GM20431 (cell line): Measurements from ENCODE around the gene A1BG.
"Not testable (repeated sequence)": the region's sequence is repeated elsewhere in the genome, so short reads cannot be mapped to it uniquely, and the experiment has no call there.

Experiments
- in situ Hi-C: fragments of 300-500 bp; cut with MseI, MboI; formaldehyde crosslinking; loops from one replicate; pipeline ENCODE4 v1.15.0; 2020; ENCODE audit warnings: low sequenced_read_pairs; ENCODE audit not compliant: unreplicated experiment

Gene A1BG

DNA sequence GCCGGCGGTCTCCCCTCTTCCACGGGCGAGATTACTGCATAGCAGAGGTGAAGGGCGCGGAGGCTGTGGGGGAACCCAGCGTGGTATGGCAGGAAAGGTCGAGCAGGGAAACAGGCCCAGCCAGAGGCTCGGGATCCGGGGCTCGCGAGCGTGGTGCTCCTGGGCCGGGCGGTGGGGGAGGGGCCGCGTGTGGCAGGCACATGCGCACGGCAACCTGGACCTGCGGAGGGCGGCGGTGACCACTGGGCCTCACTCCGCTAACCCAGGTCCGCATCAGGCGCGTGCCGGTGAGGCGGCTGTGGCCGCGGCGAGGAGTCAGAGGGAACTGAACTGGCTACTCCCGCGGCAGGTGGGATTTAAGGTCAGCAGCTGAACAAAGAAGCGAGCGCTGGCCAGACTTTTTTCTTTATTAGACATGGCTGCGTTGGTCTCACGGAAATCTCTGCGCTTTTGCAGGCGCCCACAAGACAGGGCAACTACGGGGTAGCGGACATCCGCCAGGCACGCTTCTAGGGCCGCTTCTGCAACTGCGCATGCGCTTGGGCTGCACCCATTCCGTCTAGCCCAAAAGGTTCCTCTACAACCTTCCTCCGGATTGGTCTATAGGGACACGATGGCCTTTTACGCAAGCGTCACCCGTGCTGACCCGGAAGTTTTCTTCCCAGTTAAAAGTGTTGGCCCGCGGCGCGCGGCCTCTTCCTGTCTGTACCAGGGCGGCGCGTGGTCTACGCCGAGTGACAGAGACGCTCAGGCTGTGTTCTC, 33.5 kb upstream of the A1BG start, which contains the start of gene RPS5:
Gene RPS5, plus strand, starts transcription at position 694 of the 762 bp plus-strand sequence. CDS start 869 bp downstream, outside the sequence.
- in situ Hi-C loops: no loop called here

DNA sequence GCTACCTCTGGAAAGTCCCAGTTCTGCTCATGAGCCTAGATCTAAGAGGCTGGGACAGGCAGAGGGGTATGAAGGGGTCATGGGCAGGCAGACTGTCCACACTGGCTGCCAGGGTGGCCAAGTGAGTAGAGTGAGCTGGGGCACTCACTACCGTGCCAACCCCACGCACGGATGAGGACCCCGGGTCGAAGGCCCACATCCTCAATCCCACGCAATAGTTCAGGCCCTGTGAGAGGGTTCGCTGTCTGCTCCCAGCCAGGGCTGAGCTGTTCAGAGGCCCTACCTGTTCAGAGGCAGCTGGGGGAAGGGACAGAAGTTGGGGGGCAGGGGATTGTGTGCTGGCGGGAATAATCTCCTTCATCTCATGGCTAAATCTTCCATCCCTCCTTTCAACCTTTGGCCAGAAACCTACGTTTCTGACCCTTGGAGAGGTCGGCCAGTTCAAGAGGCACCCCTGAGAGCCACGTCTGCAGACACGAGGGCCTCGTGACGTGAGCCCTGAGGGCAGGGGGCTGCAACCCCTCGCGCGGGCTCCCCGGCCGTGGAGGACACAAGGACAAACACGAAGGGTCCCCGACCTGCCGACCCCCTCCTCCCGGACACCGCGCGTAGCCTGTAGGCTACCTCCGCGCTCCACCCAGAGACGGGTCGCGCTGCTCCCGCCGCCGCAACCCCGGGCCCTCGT, 32.7 kb upstream of the A1BG start:
- in situ Hi-C loops: no loop called here

DNA sequence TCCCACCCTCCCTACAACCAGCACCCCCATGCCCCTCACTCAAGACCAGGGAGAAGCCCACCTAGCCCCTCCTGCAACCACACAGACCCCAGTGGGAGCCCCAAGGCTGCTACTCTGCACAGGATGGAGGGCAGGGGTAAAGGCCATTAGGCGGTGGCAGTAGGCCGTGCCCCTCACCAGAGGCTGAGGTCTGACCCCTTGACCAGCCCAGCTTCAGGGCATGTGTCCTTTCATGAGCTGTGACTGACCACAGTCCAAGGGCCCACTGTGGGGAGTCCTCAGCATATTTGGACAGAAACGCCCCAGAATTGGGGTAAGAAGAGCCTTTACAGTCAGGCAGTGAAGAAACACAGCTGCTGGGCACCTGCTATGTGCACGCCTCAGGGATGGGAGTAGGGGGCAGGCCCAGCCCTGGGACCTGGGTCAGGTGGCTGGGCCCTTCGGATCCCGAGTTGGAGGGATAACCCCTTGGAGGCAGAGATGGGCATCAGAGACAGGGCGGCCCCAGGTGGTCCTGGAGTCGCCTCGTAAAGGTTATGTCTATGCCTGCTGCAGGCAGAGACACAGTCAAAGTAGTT, 32.1 kb upstream of the A1BG start:
- in situ Hi-C loops: no loop called here

DNA sequence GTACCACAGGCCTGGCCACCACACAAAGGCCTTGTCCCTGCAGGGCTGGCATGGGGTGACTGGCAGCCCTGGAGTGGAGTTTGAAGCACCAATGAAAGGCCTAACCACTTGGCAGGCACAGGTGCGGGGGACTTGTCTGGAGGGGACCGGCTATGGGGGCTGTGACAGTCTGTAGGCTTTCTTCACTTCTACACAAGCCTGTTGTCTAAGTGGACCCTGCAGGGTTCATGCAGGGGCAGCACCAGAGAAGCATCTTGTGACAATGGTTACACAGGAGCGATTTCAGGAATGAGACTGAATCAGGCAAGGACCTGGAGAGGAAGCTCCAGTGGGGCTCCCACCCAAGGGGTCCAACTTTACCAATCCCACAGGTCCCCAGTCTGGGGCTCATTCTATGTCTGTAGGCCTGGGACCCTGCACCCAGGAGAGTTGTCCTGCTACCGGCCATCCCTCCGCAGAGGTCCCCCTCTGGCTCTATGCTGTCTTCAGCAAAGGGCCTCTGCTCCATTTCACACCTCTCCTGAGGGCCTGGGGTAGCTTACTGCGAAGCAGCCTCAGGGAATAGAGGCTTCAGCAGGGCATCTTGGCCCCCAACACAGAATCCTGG, 29.8 kb upstream of the A1BG start:
- in situ Hi-C loops: no loop called here

DNA sequence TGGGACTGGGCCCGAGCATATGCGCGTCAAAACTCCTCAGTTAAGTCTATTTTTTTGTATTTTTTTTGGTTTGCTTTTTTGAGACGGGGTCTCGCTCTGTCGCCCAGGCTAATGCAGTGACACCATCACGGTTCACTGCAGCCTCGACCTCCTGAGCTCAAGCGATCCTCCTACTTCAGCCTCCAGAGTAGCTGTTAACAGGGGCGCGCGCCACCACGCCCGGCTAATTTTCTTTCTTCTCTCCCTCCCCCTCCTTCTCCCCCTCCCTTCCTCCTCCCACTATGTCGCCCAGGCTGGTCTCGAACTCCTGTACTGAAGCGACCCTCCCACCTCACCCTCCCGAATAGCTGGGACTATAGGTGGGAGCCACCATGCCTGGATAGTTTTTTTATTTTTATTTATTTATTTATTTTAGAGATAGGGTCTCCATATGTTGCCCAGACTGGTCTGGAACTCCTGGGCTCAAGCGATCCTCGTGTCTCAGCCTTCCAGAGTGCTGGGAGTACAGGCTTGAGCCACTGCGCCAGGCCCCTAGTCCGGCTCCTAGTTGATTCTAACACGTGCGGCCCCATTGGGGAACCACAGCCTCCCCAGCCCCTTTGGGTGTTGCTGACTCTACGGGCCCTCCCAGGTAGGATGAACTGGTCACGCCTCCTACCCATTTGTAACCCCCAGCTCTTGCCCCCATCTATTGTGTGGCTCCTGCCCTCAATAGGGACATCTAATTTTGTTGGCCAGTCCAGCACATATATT, 28.3 kb upstream of the A1BG start:
- in situ Hi-C loops: no loop called here

DNA sequence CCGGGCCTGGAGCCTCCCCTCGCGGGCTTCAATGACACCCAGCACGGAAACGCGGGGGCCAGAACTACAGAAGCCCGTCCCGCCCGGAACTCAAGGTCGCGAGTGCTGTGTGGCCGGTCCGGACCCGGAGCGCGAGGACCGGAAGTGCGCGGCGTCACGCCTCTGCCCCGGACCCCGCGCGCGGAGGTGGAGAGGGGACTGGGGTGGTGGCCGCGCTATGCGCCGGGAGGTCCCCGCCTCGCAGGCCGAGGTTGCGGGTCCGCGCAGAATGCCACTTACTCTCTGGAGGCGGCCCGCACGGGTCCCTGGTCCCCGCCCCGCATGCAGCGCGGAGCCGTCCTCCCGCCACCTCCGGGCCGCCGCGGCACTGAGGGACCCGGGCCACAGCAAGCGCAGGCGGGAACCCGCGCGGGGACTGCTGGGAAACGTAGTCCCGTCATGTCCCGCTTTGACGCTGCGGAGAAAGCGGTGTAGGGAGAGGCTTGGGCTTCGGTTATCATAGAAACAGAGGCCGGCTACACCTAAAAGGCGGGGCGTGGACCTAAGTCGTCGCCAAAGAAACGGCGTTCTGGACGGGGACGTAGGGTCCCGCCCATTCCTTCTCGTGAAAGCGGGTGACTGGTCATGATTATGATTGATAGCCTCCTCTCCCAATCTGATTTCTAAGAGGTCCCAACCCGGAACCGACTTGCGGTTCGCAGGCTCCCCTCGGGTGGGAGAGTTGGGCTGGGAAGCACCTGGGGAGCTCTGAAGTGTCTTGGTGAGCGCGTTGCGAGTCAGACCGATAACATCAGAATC, 27.6 kb upstream of the A1BG start, which contains the start of gene ZNF837:
Gene ZNF837, minus strand, starts transcription at position 369 of the 798 bp plus-strand sequence. CDS start 11,698 bp downstream, outside the sequence.
- in situ Hi-C loops: no loop called here

DNA sequence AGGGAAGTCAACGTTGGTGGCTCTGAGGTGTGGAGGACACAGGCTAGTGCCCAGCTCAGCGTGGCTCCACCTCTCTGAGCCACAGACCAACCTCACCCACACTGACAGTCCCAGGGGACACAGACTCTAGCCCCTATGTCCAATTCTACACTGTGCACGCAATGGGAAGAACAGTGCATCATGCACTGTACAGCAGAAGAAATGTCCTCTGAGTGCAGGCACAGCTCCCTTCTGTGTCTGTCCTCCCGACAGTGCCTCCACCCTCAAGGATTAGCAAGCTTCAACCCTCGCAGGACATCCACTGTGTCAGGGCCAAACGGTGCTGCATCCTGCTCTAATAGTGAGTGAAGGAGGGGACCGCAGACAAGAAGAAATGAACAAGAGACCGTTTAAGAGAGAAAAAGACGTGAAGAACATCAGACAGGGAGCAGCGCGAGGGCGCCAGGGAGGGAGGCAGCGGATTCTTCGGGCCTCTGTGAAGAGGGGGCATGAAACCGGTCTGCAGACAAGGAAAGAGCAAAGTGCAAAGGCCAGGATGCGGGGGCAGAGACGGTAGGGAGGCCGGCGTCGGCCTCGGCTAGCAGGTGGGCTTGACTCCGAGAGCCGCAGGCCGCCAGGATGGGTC, 26.9 kb upstream of the A1BG start:
- in situ Hi-C loops: no loop called here

DNA sequence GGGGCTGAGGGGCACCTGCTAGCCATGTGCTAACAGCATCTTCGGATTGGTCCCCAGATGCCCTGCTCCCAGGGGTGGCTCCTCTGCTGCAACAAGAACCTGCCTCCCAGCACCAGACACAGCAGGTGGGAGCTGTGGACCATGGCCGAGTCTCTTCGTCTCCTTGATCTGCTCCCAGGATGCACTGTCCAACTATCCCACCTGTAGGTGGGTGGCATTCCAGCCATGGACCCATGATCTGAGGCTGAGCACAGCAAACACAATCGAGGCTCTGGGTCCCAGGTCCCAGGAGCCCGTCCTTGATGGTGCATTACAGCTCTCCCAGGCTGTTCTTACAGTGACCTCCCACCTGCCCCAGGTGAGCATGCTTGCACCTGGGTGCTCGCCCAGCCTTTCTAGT, 26.0 kb upstream of the A1BG start:
- in situ Hi-C loops: no loop called here

DNA sequence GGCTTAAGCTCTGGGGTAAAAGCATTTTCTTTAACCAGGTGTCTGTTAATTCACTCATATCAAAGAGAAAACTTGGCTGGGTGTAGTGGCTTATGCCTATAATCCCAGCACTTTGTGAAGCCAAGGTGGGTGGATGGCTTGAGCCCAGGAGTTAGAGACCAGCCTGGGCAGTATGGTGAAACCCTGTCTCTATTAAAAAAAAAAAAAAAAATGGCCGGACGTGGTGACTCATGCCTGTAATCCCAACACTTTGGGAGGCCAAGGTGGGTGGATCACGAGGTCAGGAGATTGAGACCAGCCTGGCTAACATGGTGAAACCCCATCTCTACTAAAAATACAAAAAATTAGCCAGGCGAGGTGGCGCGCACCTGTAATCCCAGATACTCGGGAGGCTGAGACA, 23.4 kb upstream of the A1BG start:
- in situ Hi-C loops: not testable (repeated sequence)

DNA sequence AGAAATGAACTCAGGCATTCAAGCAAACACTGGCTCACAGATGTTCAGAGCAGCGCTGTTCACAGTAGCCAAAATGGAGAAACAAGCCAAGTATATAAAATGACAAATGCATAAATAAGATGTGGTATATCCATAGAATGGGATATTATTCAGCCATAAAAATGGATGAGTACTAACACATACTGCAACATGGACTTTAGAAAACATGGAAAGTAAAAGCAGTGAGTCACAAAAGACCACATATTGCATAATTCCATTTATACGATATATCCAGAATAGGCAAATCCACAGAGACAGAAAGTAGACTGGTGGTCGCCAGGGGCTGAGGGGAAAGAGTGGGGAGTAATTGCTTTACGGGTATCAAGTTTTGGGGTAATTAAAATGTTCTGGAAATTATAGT, 20.9 kb upstream of the A1BG start:
- in situ Hi-C loops: no loop called here

DNA sequence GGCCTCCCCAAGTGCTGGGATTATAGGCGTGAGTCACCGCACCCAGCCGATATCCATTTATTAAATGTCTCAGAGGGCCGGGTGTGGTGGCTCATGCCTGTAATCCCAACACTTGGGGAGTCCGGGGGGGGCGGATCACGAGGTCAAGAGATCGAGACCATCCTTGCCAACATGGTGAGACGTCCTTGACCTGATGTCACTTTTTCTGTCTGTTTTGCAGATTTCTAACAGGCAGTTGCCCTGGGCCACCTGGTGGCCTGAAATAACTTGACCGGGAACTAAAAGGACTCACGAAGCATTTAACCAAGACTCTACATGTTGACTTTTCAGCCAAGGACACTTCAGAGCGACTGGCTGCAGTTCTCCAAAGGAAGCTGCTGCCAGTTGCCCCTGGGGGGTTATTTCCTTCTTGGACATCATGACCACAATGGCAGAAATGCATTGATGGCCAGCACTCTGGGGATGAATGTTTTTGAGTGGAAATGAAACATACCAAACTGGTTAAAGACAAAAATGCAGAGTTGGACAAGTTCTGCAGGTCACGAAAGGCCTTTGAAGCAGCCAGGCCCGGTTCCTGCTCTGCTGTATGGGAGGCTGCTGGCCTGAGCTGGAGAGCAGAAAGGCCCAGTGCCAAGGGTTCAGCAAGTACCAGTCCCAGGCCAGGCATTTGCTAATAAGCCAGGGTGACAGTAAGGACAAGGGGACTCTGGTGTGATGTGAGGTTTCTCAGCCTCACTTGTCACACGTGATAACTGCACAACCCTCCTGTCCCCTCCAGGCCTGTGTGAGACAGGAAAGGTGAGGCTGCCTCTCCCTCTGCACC, 19.2 kb upstream of the A1BG start:
- in situ Hi-C loops: no loop called here

DNA sequence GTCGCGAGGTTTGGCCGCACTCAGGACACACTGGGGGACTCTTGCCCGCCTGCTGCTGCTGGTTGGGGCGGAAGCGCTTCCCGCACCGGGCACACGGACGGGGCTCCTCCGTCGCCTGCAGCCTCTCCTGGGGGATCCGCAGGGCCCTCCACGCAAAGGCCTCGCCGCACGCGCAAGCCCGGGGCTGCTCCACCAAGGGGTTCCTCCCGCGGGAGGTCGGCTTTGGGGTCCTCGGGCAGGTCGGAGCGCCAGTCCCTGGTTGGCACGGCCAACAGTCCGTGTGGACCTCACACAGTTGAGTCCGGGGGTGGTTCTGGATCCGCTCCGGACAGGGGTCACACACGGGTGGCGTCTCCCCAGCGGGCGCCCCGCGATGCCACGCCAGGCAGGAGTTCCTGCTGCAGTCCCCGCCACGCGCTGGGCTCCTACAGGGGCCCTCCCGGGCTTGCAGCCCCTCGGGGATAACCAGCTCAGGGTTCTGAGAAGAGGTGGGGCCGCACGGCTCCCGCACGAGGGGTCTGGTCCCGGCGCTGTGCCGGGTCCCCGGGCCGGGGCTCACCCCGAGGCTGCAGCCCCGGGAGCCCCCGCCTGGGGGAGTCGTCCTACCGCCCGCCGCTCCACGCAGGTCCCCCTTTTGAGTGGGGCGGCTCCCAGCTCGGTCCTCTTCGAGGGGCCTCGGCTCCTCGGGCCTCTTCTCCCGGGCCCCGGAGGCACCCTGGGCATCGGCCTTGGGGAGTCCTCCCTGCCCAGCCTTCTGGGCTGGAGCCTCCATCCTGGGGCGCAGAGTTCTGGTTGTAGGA, 15.5 kb upstream of the A1BG start:
- in situ Hi-C loops: no loop called here

DNA sequence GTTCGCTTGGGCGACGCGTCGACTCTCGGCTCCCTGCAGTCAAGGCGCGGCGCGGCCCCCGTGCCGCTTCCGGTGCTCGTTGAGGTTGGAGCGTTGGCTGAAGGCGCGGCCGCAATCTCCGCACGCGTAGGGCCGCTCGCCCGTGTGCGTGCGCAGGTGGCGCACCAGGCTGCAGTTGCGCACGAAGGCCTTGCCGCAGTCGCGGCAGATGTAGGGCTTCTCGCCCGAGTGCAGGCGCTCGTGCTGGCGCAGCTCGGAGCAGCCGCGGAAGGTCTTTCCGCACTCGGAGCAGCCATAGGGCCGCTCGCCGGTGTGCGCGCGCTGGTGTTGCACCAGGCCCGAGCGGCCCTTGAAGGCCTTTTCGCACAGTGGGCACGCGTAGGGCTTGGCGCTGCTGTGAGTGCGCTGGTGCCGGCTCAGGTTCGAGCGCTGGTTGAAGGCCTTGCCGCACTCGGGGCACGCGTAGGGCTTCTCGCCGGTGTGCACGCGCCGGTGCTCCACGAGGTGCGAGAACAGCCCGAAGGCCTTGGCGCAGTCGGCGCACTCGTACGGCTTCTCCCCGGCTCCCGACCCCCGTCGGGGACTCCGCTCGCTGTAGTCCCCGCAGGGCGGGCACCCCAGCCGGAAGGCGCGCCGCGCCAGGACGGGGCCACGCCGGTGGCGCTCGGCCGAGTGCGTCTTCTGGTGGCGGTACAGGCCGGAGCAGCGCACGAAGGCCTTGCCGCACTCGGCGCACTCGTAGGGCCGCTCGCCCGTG, 14.6 kb upstream of the A1BG start:
- in situ Hi-C loops: no loop called here

DNA sequence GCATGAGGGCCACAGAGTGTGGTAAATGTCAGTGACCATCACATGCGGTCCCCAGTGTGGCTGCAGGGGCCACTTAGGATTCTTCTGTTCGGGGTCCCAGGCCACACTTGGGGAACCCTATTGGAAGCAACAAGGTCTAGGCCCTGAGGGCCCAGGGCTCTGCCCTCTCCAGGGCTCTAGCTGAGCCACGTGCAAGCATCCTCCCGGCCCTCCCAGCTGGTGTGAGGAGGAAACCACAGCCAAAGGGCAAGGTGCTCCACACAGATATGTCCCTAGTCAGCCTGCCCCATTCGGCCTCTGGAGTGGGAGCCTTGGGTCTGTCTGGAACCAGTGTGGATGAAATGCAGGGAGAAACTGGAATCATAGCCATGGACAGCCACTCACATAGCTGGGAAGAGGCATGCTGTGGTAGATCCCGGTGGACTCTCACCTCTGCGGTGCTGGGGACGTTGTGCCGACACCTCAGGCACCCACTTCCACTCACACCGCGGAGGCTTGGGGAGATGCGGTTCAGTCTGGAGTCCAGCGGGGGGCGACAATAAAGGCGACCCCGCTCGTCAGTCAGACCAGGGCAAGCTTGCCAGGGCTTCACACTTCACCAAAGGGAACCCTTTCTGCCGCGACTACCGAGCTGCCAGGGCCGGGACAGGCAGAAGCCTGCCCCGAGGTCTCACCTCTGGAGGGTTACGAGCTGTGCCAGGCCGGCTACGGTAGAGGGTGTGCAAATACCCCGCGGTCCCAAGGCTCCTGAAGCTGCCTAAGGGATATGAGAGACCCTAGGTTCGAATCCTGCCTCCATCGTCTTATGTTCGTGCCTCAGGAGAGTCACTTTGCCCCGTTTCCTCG, 13.5 kb upstream of the A1BG start:
- in situ Hi-C loops: no loop called here

DNA sequence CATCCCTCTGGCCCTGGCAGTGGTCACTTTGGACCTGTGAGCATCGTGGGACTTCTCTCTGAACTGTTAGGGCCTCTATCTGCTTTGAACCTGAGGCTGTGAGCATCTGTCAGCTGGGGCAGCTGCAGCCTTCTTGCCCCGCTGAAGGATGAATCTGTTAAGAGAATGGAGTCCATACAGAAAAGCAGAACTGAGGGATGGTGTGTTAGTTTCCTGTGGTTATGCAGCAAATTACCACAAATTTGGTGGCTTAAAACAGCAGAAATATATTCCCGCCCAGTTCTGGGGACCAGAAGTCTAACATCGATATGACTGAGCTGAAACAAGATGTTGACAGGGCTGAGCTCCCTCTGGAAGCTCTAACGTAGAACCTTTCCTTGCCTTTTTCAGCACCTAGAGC, 10.9 kb upstream of the A1BG start:
- in situ Hi-C loops: no loop called here
